A549 treated with ZK216348 at 1 μM for 4 hours (cell line): ENCODE measurements around the gene CLPTM1. TPM values are rescaled to one million over a fixed set of nuclear protein-coding genes. Genes with fewer than 3 reads are reported as not detected.

Experiments used
- total RNA-seq: library from RNA; stranded (reverse); fragments of 200-300 nt; extraction: Qiagen RNA extraction; gene quantifications from 5 replicates; pipeline ENCODE4 v1.2.3, GENCODE V29; 2022; ENCODE audit warnings: low read depth

CLPTM1 gene
- 105 to 202 TPM (median 186 TPM) in 5 replicates for total RNA-seq

GRCh38 chr19:44954649-44955504 lies at the start of gene CLPTM1:
CLPTM1 (plus strand) TSS chr19:44955380; CDS start chr19:44955396, 16 bp downstream.

GRCh38 chr19:44905437-44906160 lies 49.6 kb upstream of the CLPTM1 start, which contains the start of gene APOE:
APOE (plus strand) TSS chr19:44905796; CDS start chr19:44906625, 829 bp downstream.

GRCh38 chr19:44914433-44915206 lies 40.6 kb upstream of the CLPTM1 start, which contains the start of gene APOC1:
APOC1 (plus strand) TSS chr19:44914608; CDS start chr19:44914892, 284 bp downstream.

GRCh38 chr19:44942067-44942571 lies 13.1 kb upstream of the CLPTM1 start, which contains the start of gene APOC4:
APOC4 (plus strand) TSS chr19:44942237; CDS start chr19:44942278, 41 bp downstream.

GRCh38 chr19:45001087-45001739 lies 46.0 kb downstream of the CLPTM1 start, which contains the start of gene RELB:
RELB (plus strand) TSS chr19:45001464; CDS start chr19:45001580, 116 bp downstream.

GRCh38 chr19:45038931-45039893 lies 84.0 kb downstream of the CLPTM1 start, which contains the start of gene CLASRP:
CLASRP (plus strand) TSS chr19:45039045; CDS start chr19:45040213, 1,168 bp downstream.

Other genes starting within 250 kb of the CLPTM1 start
- gene BCL3, start 206.7 kb upstream of the CLPTM1 start, total RNA-seq, result 31.6 to 92.9 TPM (median 77.1 TPM) in 5 replicates
- gene CBLC, start 177.5 kb upstream of the CLPTM1 start, total RNA-seq, result not detected in 5 replicates
- 46.2 to 95.2 TPM (median 82.2 TPM) in 5 replicates for gene BCAM, start 146.3 kb upstream of the CLPTM1 start, total RNA-seq
- gene NECTIN2, start 109.1 kb upstream of the CLPTM1 start, total RNA-seq, result 66.5 to 87.0 TPM (median 80.6 TPM) in 5 replicates
- 157 to 269 TPM (median 249 TPM) in 5 replicates for gene TOMM40, start 64.1 kb upstream of the CLPTM1 start, total RNA-seq
- 9.7 to 22.0 TPM (median 15.3 TPM) in 5 replicates for gene APOE, start 49.6 kb upstream of the CLPTM1 start, total RNA-seq
- gene APOC1, start 40.8 kb upstream of the CLPTM1 start, total RNA-seq, result 106 to 124 TPM (median 109 TPM) in 5 replicates
- gene APOC4, start 13.1 kb upstream of the CLPTM1 start, total RNA-seq, result not detected in 5 replicates
- not detected in 5 replicates for gene APOC2, start 9.3 kb upstream of the CLPTM1 start, total RNA-seq
- gene RELB, start 46.1 kb downstream of the CLPTM1 start, total RNA-seq, result 21.5 to 47.3 TPM (median 39.4 TPM) in 5 replicates
- gene CLASRP, start 83.7 kb downstream of the CLPTM1 start, total RNA-seq, result 53.3 to 78.2 TPM (median 70.7 TPM) in 5 replicates
- gene ZNF296, start 121.1 kb downstream of the CLPTM1 start, total RNA-seq, result 5.5 to 12.5 TPM (median 11.8 TPM) in 5 replicates
- gene GEMIN7, start 123.9 kb downstream of the CLPTM1 start, total RNA-seq, result 75.9 to 97.8 TPM (median 96.0 TPM) in 5 replicates
- gene PPP1R37, start 137.8 kb downstream of the CLPTM1 start, total RNA-seq, result 23.1 to 37.0 TPM (median 36.1 TPM) in 5 replicates
- 0.08 to 0.34 TPM (median 0.32 TPM) in 5 replicates for gene NKPD1, start 205.6 kb downstream of the CLPTM1 start, total RNA-seq
- gene TRAPPC6A, start 222.9 kb downstream of the CLPTM1 start, total RNA-seq, result 29.2 to 47.2 TPM (median 38.5 TPM) in 5 replicates
- 13.7 to 22.6 TPM (median 17.2 TPM) in 5 replicates for gene BLOC1S3, start 223.4 kb downstream of the CLPTM1 start, total RNA-seq